HG03460 (cell line): Measurements from ENCODE around the gene TAS2R10.

Experiments used
- ATAC-seq: cut with Tn5 transposase; IDR thresholded peaks from one replicate; pipeline ENCODE4 v1.9.1; 2021; ENCODE audit not compliant: unreplicated experiment

TAS2R10 gene

DNA sequence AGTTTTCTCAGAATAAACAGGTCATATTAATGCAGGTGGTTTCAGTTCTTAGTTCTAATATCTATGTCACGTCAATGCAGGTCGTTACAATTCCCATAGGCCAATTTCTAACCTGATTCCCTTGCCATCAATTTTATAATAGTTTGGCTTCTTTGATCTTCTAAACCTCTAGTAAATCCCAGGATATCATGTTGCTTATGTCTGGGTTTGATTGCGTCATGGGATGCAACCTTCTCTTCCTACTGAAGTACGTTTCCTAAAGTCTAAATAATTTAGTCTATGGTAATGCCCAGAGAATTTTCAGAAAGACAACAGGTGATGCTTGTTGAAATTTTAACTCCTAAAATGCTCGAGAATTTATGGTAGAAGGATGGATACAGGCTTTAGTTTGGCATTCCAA is 42.9 kb downstream of the TAS2R10 start:
- ATAC-seq = no peak

DNA sequence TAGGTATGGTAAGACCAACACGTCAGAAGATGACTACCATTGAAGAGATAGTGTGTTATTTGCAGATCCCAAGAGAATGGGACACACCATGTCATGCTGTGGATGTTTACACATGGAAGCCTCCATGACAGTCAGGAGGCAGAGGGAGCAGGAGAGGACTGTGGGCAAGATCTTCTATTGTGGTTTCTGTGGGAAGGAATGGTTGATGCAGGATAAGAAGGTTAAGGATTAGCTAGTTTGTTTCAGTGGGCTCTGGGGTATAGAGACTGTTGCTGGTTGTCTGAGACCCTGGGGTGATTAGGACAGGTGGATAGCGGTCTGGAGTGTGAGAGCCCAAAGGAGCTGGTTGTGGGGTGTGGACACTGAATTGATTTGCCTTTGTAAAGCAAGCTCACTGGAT is 47.1 kb downstream of the TAS2R10 start:
- ATAC-seq = no peak
